ENCODE data around the gene CAPN12.

The CAPN12 gene

GRCh38 chr19:38727868-38728660, 16.2 kb downstream of the CAPN12 start:
- TF ChIP-seq NFIC (IDR thresholded peaks at IDR 0.05) (no peak), USF1 (IDR thresholded peaks at IDR 0.05) (no peak), TCF12 (IDR thresholded peaks at IDR 0.05; ENCODE audit: low read depth) (no peak), CEBPB (IDR thresholded peaks at IDR 0.05) (no peak), ZBTB7A (IDR thresholded peaks at IDR 0.05; ENCODE audit: low read depth) (no peak), TEAD4 (IDR thresholded peaks at IDR 0.05) (no peak), EP300 (IDR thresholded peaks at IDR 0.05; ENCODE audit: borderline replicate concordance) (no peak), RAD21 (IDR thresholded peaks at IDR 0.05; ENCODE audit: low read depth) (no peak), EGR1 (IDR thresholded peaks at IDR 0.05) (no peak), TAF1 (IDR thresholded peaks at IDR 0.05; ENCODE audit: low read depth) (no peak), YY1 (IDR thresholded peaks at IDR 0.05; ENCODE audit: low read depth) (no peak), MAX (IDR thresholded peaks at IDR 0.05) (no peak), REST (IDR thresholded peaks at IDR 0.05; ENCODE audit: low read depth) (no peak)

- TF ChIP-seq TAF1 (IDR thresholded peaks at IDR 0.05; ENCODE audit: low read depth): no peak
- TF ChIP-seq FOXM1 (IDR thresholded peaks at IDR 0.05; ENCODE audit: borderline replicate concordance, low read depth): no peak
- TF ChIP-seq TCF12 (IDR thresholded peaks at IDR 0.05; ENCODE audit: low read depth): no peak
- no peak for TF ChIP-seq EP300 (IDR thresholded peaks at IDR 0.05; ENCODE audit: borderline replicate concordance)
- no peak for TF ChIP-seq EGR1 (IDR thresholded peaks at IDR 0.05)
- TF ChIP-seq NFIC (IDR thresholded peaks at IDR 0.05): no peak
- no peak for TF ChIP-seq RAD21 (IDR thresholded peaks at IDR 0.05; ENCODE audit: low read depth)
- TF ChIP-seq CEBPB (IDR thresholded peaks at IDR 0.05): no peak
- TF ChIP-seq CREB1 (IDR thresholded peaks at IDR 0.05; ENCODE audit: low read depth): no peak
- no peak for TF ChIP-seq TEAD4 (IDR thresholded peaks at IDR 0.05)
- no peak for TF ChIP-seq ZBTB7A (IDR thresholded peaks at IDR 0.05; ENCODE audit: low read depth)
- TF ChIP-seq USF1 (IDR thresholded peaks at IDR 0.05): no peak
- no peak for TF ChIP-seq REST (IDR thresholded peaks at IDR 0.05; ENCODE audit: low read depth)
- no peak for TF ChIP-seq MAX (IDR thresholded peaks at IDR 0.05)
- TF ChIP-seq YY1 (IDR thresholded peaks at IDR 0.05; ENCODE audit: low read depth): no peak
Measured at GRCh38 chr19:38727306-38727867, 16.9 kb downstream of the CAPN12 start.

- TF ChIP-seq CREB1 (IDR thresholded peaks at IDR 0.05; ENCODE audit: low read depth): no peak
Measured at GRCh38 chr19:38726761-38727301, 17.4 kb downstream of the CAPN12 start.

GRCh38 chr19:38726284-38726673, 18.0 kb downstream of the CAPN12 start:
- TF ChIP-seq YY1 (IDR thresholded peaks at IDR 0.05; ENCODE audit: low read depth): no peak
- TF ChIP-seq EGR1 (IDR thresholded peaks at IDR 0.05): no peak
- TF ChIP-seq TAF1 (IDR thresholded peaks at IDR 0.05; ENCODE audit: low read depth): no peak
- TF ChIP-seq TEAD4 (IDR thresholded peaks at IDR 0.05): no peak
- no peak for TF ChIP-seq CREB1 (IDR thresholded peaks at IDR 0.05; ENCODE audit: low read depth)
- TF ChIP-seq MAX (IDR thresholded peaks at IDR 0.05): no peak
- no peak for TF ChIP-seq FOXM1 (IDR thresholded peaks at IDR 0.05; ENCODE audit: borderline replicate concordance, low read depth)
- TF ChIP-seq ZBTB7A (IDR thresholded peaks at IDR 0.05; ENCODE audit: low read depth): no peak
- TF ChIP-seq RAD21 (IDR thresholded peaks at IDR 0.05; ENCODE audit: low read depth): no peak
- no peak for TF ChIP-seq TCF12 (IDR thresholded peaks at IDR 0.05; ENCODE audit: low read depth)
- no peak for TF ChIP-seq USF1 (IDR thresholded peaks at IDR 0.05)
- TF ChIP-seq EP300 (IDR thresholded peaks at IDR 0.05; ENCODE audit: borderline replicate concordance): no peak
- no peak for TF ChIP-seq CEBPB (IDR thresholded peaks at IDR 0.05)
- no peak for TF ChIP-seq REST (IDR thresholded peaks at IDR 0.05; ENCODE audit: low read depth)
- no peak for TF ChIP-seq NFIC (IDR thresholded peaks at IDR 0.05)

All from Ishikawa (cell line).